ENCODE data around the gene OSCP1. TPM values are rescaled to one million over a fixed set of nuclear protein-coding genes. Genes with fewer than 3 reads are reported as not detected.

The OSCP1 gene
- total and polyA plus RNA-seq, 8 donors, result 1.7 to 69.4 (median 9.0) TPM

- TF ChIP-seq POLR2AphosphoS5 (IDR thresholded peaks at IDR 0.05) (no peak), CTCF (IDR thresholded peaks at IDR 0.05) (no peak), EP300 (IDR thresholded peaks at IDR 0.05) (no peak), POLR2A (IDR thresholded peaks at IDR 0.05) (no peak)
- 77 to 90% (median 85%) methylated on average over 3 of the region's 3 CpGs for WGBS, 5 donors
- peaks cover 4 to 46% (median 27%) of the 10 kb centered on the region in 4 donors for H3K36me3 ChIP-seq
- no peaks in the 10 kb centered on the region for H3K9me3 ChIP-seq
- no peak overlapping the region for H3K4me3 ChIP-seq
- no peaks in the 10 kb centered on the region for H3K27me3 ChIP-seq
- intact Hi-C loops (cut with DNase I; ENCODE audit: low total_unique reads), result loop anchor here (10.0 kb wide), 1 partner anchor 314 kb away; no protein-coding TSS in a partner anchor
- no peak for DNase-seq
- H3K4me1 ChIP-seq, result peaks cover 0 to 21% (median 6%) of the 10 kb centered on the region in 4 donors
- H3K27ac ChIP-seq, result no peak overlapping the region
Observed at GRCh38 chr1:36419140-36419539, 31.1 kb downstream of the OSCP1 start.

- Histone ChIP-seq H3K9me3 (no peaks in the 10 kb centered on the region), H3K4me1 (peaks cover 0 to 21% (median 6%) of the 10 kb centered on the region in 4 donors), H3K4me3 (no peak overlapping the region), H3K27me3 (no peaks in the 10 kb centered on the region), H3K27ac (no peak overlapping the region), H3K36me3 (peaks cover 4 to 34% (median 23%) of the 10 kb centered on the region in 4 donors)
- no peak for DNase-seq
- WGBS, 5 donors, result 87 to 93% (median 89%) methylated on average over 9 of the region's 9 CpGs
- intact Hi-C loops (cut with DNase I; ENCODE audit: low total_unique reads), result loop anchor here (10.0 kb wide), 1 partner anchor 313 kb away; no protein-coding TSS in a partner anchor
- TF ChIP-seq EP300 (IDR thresholded peaks at IDR 0.05) (no peak), POLR2A (IDR thresholded peaks at IDR 0.05) (no peak), CTCF (IDR thresholded peaks at IDR 0.05) (no peak), POLR2AphosphoS5 (IDR thresholded peaks at IDR 0.05) (no peak)
Observed at GRCh38 chr1:36417931-36418330, 32.3 kb downstream of the OSCP1 start.

DNA sequence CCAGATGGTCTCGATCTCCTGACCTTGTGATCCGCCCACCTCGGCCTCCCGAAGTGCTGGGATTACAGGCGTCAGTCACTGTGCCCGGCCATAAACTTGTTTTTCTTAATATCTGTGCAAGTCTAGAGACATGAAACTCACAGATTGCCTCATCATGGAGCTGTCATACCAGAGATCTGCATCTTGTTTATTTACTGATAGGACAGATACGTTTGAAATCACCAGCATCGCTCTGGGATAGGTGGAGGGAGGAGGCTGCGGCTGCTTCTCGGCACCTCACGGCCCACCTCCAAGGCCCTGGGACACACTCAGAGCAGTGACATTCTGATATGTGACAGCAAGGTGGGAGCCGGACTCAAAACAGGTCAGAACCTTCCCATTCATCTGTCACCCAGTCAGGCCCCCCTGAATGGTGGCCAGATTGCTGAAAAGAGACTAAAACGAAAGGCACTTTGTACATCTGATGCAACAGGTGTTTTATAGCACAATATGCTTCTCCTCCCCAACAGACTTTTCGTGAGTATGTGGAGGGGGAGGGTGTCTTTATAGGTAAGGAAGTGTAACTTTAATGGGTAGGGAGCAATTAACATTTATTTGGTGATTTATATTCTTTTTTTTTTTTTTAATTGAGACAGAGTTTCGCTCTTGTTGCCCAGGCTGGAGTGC lies 34.5 kb downstream of the OSCP1 start:
- DNase-seq, result no peak
- H3K27me3 ChIP-seq, result no peaks in the 10 kb centered on the region
- 83 to 88% (median 86%) methylated on average over 15 of the region's 15 CpGs for WGBS, 5 donors
- no peak overlapping the region for H3K4me3 ChIP-seq
- H3K36me3 ChIP-seq, result peaks cover 0 to 16% (median 6%) of the 10 kb centered on the region in 4 donors
- no peak overlapping the region for H3K27ac ChIP-seq
- intact Hi-C loops (cut with DNase I; ENCODE audit: low total_unique reads), result loop anchor here (10.0 kb wide), 1 partner anchor 311 kb away; no protein-coding TSS in a partner anchor
- H3K4me1 ChIP-seq, result peaks cover 0 to 15% (median 4%) of the 10 kb centered on the region in 4 donors
- TF ChIP-seq CTCF (IDR thresholded peaks at IDR 0.05) (no peak), EP300 (IDR thresholded peaks at IDR 0.05) (no peak), POLR2AphosphoS5 (IDR thresholded peaks at IDR 0.05) (no peak), POLR2A (IDR thresholded peaks at IDR 0.05) (no peak)
- no peaks in the 10 kb centered on the region for H3K9me3 ChIP-seq

GRCh38 chr1:36414384-36414783 lies 35.9 kb downstream of the OSCP1 start:
- Histone ChIP-seq H3K4me3 (no peak overlapping the region), H3K27ac (no peak overlapping the region), H3K4me1 (peaks cover 0 to 2% (median 0%) of the 10 kb centered on the region in 4 donors), H3K9me3 (no peaks in the 10 kb centered on the region), H3K36me3 (peaks cover 0 to 16% (median 6%) of the 10 kb centered on the region in 4 donors), H3K27me3 (no peaks in the 10 kb centered on the region)
- intact Hi-C loops (cut with DNase I; ENCODE audit: low total_unique reads), result loop anchor here (10.0 kb wide), 1 partner anchor 310 kb away; no protein-coding TSS in a partner anchor
- DNase-seq, result no peak
- 82 to 94% (median 91%) methylated on average over 4 of the region's 4 CpGs for WGBS, 5 donors
- TF ChIP-seq CTCF (IDR thresholded peaks at IDR 0.05) (no peak), POLR2AphosphoS5 (IDR thresholded peaks at IDR 0.05) (no peak), EP300 (IDR thresholded peaks at IDR 0.05) (no peak), POLR2A (IDR thresholded peaks at IDR 0.05) (no peak)
